H1 (cell line): ENCODE measurements around the gene LRIT2. TPM values are rescaled to one million over a fixed set of nuclear protein-coding genes. Genes with fewer than 3 reads are reported as not detected.

Experiments used
- CTCF ChIA-PET: fragments of 300-600 bp; sonication (Branson Sonifier 250); formaldehyde crosslinking; loops from one replicate; lab custom pipeline; 2021; ENCODE audit not compliant: partially characterized antibody; lab: Charles Lee
- POLR2A ChIA-PET: fragments of 300-600 bp; sonication (Branson Sonifier 250); formaldehyde crosslinking; loops from one replicate; lab custom pipeline; 2021; ENCODE audit warnings: inconsistent platforms; ENCODE audit not compliant: partially characterized antibody; lab: Charles Lee
- DNase-seq, 2 experiments: peaks; one replicate each; pipeline versions ENCODE4 v3.0.0 to v3.0.0-alpha.2; 2010 to 2022; ENCODE audit warnings: low spot score in 2 of 2, low read depth in 1 of 2, mixed read lengths in 1 of 2
- FAIRE-seq: peaks from 2 replicates; lab custom pipeline; 2011; peaks lifted over from hg19 to GRCh38; lab: Jason Lieb, UNC
- H2AFZ ChIP-seq: 2 replicates; pipeline ENCODE4 v1.8.1; 2012; ENCODE audit warnings: low read length, inconsistent platforms
- H2AK5ac ChIP-seq: 2 replicates; pipeline ENCODE4 v1.6.1; 2013; ENCODE audit warnings: low read depth, low read length
- H2BK120ac ChIP-seq: replicated peaks from 2 replicates; pipeline ENCODE3; 2013; ENCODE audit warnings: low read depth, low read length, inconsistent platforms
- H2BK12ac ChIP-seq: 2 replicates; pipeline ENCODE4 v1.6.1; 2013; ENCODE audit warnings: low read depth, low read length
- H2BK15ac ChIP-seq: 2 replicates; pipeline ENCODE4 v1.6.1; 2013; ENCODE audit warnings: low read length
- H2BK20ac ChIP-seq: 2 replicates; pipeline ENCODE4 v1.6.1; 2013; ENCODE audit warnings: low read length
- H2BK5ac ChIP-seq: 2 replicates; pipeline ENCODE4 v1.6.1; 2013; ENCODE audit warnings: low read depth, low read length
- H3K14ac ChIP-seq: 2 replicates; pipeline ENCODE4 v1.6.1; 2013; ENCODE audit warnings: inconsistent platforms; ENCODE audit not compliant: insufficient read length
- H3K18ac ChIP-seq: 2 replicates; pipeline ENCODE4 v1.6.1; 2013; ENCODE audit warnings: low read length; ENCODE audit errors: extremely low read depth
- H3K23ac ChIP-seq: 2 replicates; pipeline ENCODE4 v1.6.1; 2013; ENCODE audit warnings: inconsistent platforms; ENCODE audit not compliant: insufficient read length
- H3K23me2 ChIP-seq: 2 replicates; pipeline ENCODE4 v1.6.1; 2013; ENCODE audit warnings: low read depth, low read length
- H3K27ac ChIP-seq: 2 replicates; pipeline ENCODE4 v1.6.1; 2011; ENCODE audit warnings: low read depth, low read length, inconsistent platforms
- H3K27me3 ChIP-seq, 4 experiments: replicated peaks in 1 of 4; 1 replicate in 1 of 4; 2 replicates in 3 of 4; pipeline versions ENCODE4 v1.6.1 to v1.8.1; 2011 to 2013; ENCODE audit warnings: low read length in 3 of 4, mild to moderate bottlenecking in 3 of 4, inconsistent platforms in 2 of 4, mixed read lengths in 2 of 4, moderate library complexity in 1 of 4; ENCODE audit not compliant: control insufficient read depth in 3 of 4, insufficient read depth in 3 of 4; ENCODE audit errors: extremely low read depth in 1 of 4
- H3K36me3 ChIP-seq, 4 experiments: 2 replicates each; pipeline versions ENCODE4 v1.6.1 to v1.8.1; 2011 to 2013; ENCODE audit warnings: mild to moderate bottlenecking in 4 of 4, low read length in 3 of 4, moderate library complexity in 2 of 4, control low read depth in 1 of 4, inconsistent platforms in 1 of 4; ENCODE audit not compliant: insufficient read depth in 4 of 4, control insufficient read depth in 2 of 4
- H3K4ac ChIP-seq: replicated peaks from 2 replicates; pipeline ENCODE3; 2013; ENCODE audit warnings: low read length, low read depth, mixed read lengths, inconsistent platforms; ENCODE audit not compliant: insufficient read length
- H3K4me1 ChIP-seq, 4 experiments: replicated peaks in 1 of 4; 1 replicate in 1 of 4; 2 replicates in 3 of 4; pipeline versions ENCODE4 v1.6.1 to v1.8.1; 2011 to 2013; ENCODE audit warnings: low read length in 3 of 4, inconsistent platforms in 2 of 4, mixed read lengths in 1 of 4; ENCODE audit not compliant: insufficient read depth in 4 of 4, control insufficient read depth in 3 of 4
- H3K4me2 ChIP-seq, 2 experiments: 2 replicates each; pipeline versions ENCODE4 v1.6.1 to v1.8.1; 2011 to 2013; ENCODE audit warnings: low read depth in 2 of 2, low read length in 2 of 2, control low read depth in 1 of 2, inconsistent platforms in 1 of 2, mild to moderate bottlenecking in 1 of 2; ENCODE audit not compliant: insufficient read depth in 1 of 2
- H3K4me3 ChIP-seq, 4 experiments: fragments of 200-600, 300-600 bp in 1 of 4; sonication (generic), shearing (Covaris generic), sonication (Bioruptor Twin) in 1 of 4; 2 replicates each; pipeline versions ENCODE4 v1.5.1 to v1.8.1; 2011 to 2016; ENCODE audit warnings: low read length in 4 of 4, low read depth in 3 of 4, control low read depth in 2 of 4, inconsistent platforms in 2 of 4, mild to moderate bottlenecking in 2 of 4, mixed read lengths in 1 of 4, moderate library complexity in 1 of 4; ENCODE audit not compliant: insufficient read depth in 2 of 4; ENCODE audit errors: extremely low read depth in 1 of 4
- H3K56ac ChIP-seq: replicated peaks from 2 replicates; pipeline ENCODE3; 2013; ENCODE audit warnings: low read depth, mild to moderate bottlenecking, mixed read lengths, low read length, inconsistent platforms; ENCODE audit not compliant: insufficient read length
- H3K79me1 ChIP-seq: 2 replicates; pipeline ENCODE4 v1.6.1; 2013; ENCODE audit warnings: low read depth, low read length, control low read depth
- H3K79me2 ChIP-seq, 2 experiments: 2 replicates each; pipeline versions ENCODE4 v1.6.1 to v1.8.1; 2012 to 2013; ENCODE audit warnings: low read length in 2 of 2, mild to moderate bottlenecking in 2 of 2, inconsistent platforms in 1 of 2; ENCODE audit not compliant: insufficient read depth in 2 of 2, control insufficient read depth in 1 of 2
- H3K9ac ChIP-seq, 4 experiments: replicated peaks in 1 of 4; 1 replicate in 1 of 4; 2 replicates in 3 of 4; pipeline versions ENCODE4 v1.6.1 to v1.8.1; 2011 to 2013; ENCODE audit warnings: low read depth in 3 of 4, low read length in 3 of 4, control low read depth in 2 of 4, mild to moderate bottlenecking in 2 of 4, moderate library complexity in 2 of 4, inconsistent platforms in 1 of 4; ENCODE audit errors: extremely low read depth in 1 of 4
- H3K9me3 ChIP-seq, 2 experiments: 2 replicates each; pipeline versions ENCODE4 v1.6.1 to v1.8.1; 2012 to 2013; ENCODE audit warnings: mild to moderate bottlenecking in 2 of 2, moderate library complexity in 2 of 2, control low read depth in 1 of 2, inconsistent platforms in 1 of 2, low read depth in 1 of 2, low read length in 1 of 2, mixed read lengths in 1 of 2; ENCODE audit not compliant: insufficient read depth in 2 of 2
- H4K20me1 ChIP-seq, 2 experiments: replicated peaks in 1 of 2; 2 replicates each; pipeline versions ENCODE3 to v1.8.1; 2011 to 2013; ENCODE audit warnings: inconsistent platforms in 2 of 2, low read length in 2 of 2, mild to moderate bottlenecking in 1 of 2; ENCODE audit not compliant: insufficient read depth in 2 of 2, control insufficient read depth in 1 of 2
- H4K5ac ChIP-seq: 2 replicates; pipeline ENCODE4 v1.6.1; 2013; ENCODE audit warnings: low read length, low read depth, mixed read lengths, inconsistent platforms; ENCODE audit not compliant: insufficient read length
- H4K8ac ChIP-seq: 2 replicates; pipeline ENCODE4 v1.8.0; 2013; ENCODE audit warnings: mild to moderate bottlenecking, moderate library complexity, low read length, inconsistent platforms; ENCODE audit not compliant: insufficient read depth; ENCODE audit errors: extremely low read depth
- H4K91ac ChIP-seq: replicated peaks from 2 replicates; pipeline ENCODE3; 2013; ENCODE audit warnings: low read length, mixed read lengths, inconsistent platforms; ENCODE audit not compliant: insufficient read length
- SP2 ChIP-seq: IDR thresholded peaks from 2 replicates; pipeline ENCODE4 v1.6.1; 2012; ENCODE audit warnings: mild to moderate bottlenecking, low read length, inconsistent platforms
- WGBS, 2 experiments: shearing (Covaris generic) in 1 of 2; methylation state at CpG; one replicate each; pipeline versions ENCODE4 v1.1.6 to v1.1.7; 2013 to 2015; ENCODE audit warnings: low lambda C conversion rate in 2 of 2, mixed read lengths in 2 of 2, inconsistent platforms in 1 of 2, low coverage in 1 of 2, missing lambda C conversion rate in 1 of 2; ENCODE audit not compliant: insufficient replicate concordance in 2 of 2, insufficient coverage in 1 of 2, insufficient read length in 1 of 2; ENCODE audit errors: extremely low coverage in 1 of 2, missing lambda C conversion rate in 1 of 2; 5-methylcytosine and 5-hydroxymethylcytosine counted together
- polyA plus RNA-seq, 7 experiments: library from polyadenylated mRNA; depleted of rRNA in 3 of 7; stranded (reverse) in 5 of 7; unstranded in 2 of 7; fragments of >200 nt in 5 of 7; fragments of 200-250 nt in 2 of 7; gene quantifications; 1 replicate in 5 of 7; 2 replicates in 1 of 7; 4 replicates in 1 of 7; pipeline versions ENCODE4 v1.2.1 to v1.2.3, GENCODE V29; 2011 to 2013; ENCODE audit warnings: missing spikeins in 2 of 7, mixed read lengths in 2 of 7
- total RNA-seq: library from RNA; stranded (reverse); fragmentation: NEBNext Ultra II Directional; extraction: Animal tissue kit (Norgen Biotek cat#: 25700); gene quantifications from 2 replicates; pipeline ENCODE4 v1.2.1, GENCODE V29; 2021

LRIT2 gene
- total and polyA plus RNA-seq, 2 of the 8 experiments (the other 6 are each of a cell fraction or from before 2014, with no cell fraction given): not detected

DNA sequence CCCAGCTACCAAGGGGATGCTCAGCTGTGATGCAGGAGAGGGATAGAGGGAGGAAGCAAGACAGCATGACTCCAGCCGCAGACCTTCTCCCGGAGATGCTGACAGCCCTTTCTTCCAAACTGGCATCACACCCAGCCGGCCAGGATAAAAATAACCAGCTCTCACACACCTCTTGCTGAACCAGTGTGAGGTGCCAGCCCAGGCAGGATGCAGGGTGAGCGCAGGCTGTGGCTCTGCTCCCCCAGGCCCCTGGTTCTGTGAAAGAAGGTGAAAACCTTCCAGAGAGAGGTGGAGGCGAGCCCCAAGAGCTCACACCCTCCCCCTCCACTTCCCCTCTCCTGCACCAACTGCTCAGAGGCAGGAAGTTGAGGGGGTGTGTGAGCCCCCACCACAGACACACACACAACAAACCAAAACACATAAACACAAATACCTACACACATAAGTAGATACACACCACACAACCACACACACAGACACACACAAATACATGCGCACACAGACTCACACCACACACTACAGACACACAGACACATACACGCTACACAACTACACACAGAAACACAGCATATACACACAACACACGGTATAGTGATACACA, 47.7 kb downstream of the LRIT2 start:
- FAIRE-seq: no peak
- CTCF ChIA-PET: interaction anchor here (0.9 to 1.5 kb wide), 2 partner anchors 21 to 28 kb away, joined by 3 to 6 read pairs; no protein-coding TSS in a partner anchor

More for the DNA sequence above, 47.7 kb downstream of the LRIT2 start:
- no peaks in the 10 kb centered on the region for H3K36me3 ChIP-seq
- H3K14ac ChIP-seq: no peak overlapping the region
- H2AK5ac ChIP-seq: peak overlapping the region; percentile 84; the same call in 1 of the 2 replicates
- H2BK15ac ChIP-seq: 0 out of 2 replicates have a peak overlapping the region, but pooled peaks have one; percentile 83
- H2BK20ac ChIP-seq: peak overlapping the region; percentile 48
- H3K79me2 ChIP-seq: no peaks in the 10 kb centered on the region
- H4K5ac ChIP-seq: no peak overlapping the region
- peaks cover 9% of the 10 kb centered on the region for H3K23me2 ChIP-seq
- H4K91ac ChIP-seq: no peak overlapping the region
- peak overlapping the region; percentile 77 for H3K56ac ChIP-seq
- no peaks in the 10 kb centered on the region for H3K27me3 ChIP-seq
- DNase-seq: no peak
- H3K4me3 ChIP-seq: no peak overlapping the region
- H2BK120ac ChIP-seq: no peak overlapping the region
- POLR2A ChIA-PET: no interaction called here
- H2BK5ac ChIP-seq: 0 out of 2 replicates have a peak overlapping the region, but pooled peaks have one; percentile 41
- peaks cover 0 to 7% of the 10 kb centered on the region in 2 experiments; a peak in 1 of 4 replicates for H3K9me3 ChIP-seq
- no peak overlapping the region for H3K4me2 ChIP-seq
- peak overlapping the region; percentile 94 for H3K4ac ChIP-seq
- H3K4me1 ChIP-seq: peaks cover 0 to 2% (median 0%) of the 10 kb centered on the region in 4 experiments; a peak in 2 of 7 replicates
- no peak overlapping the region; the same call in 1 of the 2 replicates for H2AFZ ChIP-seq
- TF ChIP-seq SP2: no peak
- no peak overlapping the region for H3K27ac ChIP-seq
- peak overlapping the region; percentile 20 for H3K23ac ChIP-seq
- peak overlapping the region; percentile 25; the same call in 1 of the 2 replicates for H3K18ac ChIP-seq
- H3K9ac ChIP-seq: no peak overlapping the region
- peak overlapping the region; percentile 86; the same call in 1 of the 2 replicates for H2BK12ac ChIP-seq
- peaks cover 0 to 7% of the 10 kb centered on the region in 2 experiments for H4K20me1 ChIP-seq
- H4K8ac ChIP-seq: no peak overlapping the region; the same call in 1 of the 2 replicates
- 87% methylated on average over 7 of the region's 8 CpGs; no CpG with 5 or more reads in 1 of the 2 experiments for WGBS, 2 experiments
- H3K79me1 ChIP-seq: no peaks in the 10 kb centered on the region
